Vein endothelial cell (primary cell): ENCODE data around the gene LAMC1. TPM values are rescaled to one million over a fixed set of nuclear protein-coding genes. Genes with fewer than 3 reads are reported as not detected.

Experiments
- small RNA-seq: library from RNA; depleted of rRNA; stranded (forward); fragments of <200 nt; gene quantifications from one replicate; pipeline ENCODE3, GENCODE V24; 2012
- total RNA-seq: library from RNA; depleted of rRNA; stranded (reverse); fragments of >200 nt; gene quantifications from 2 replicates; pipeline ENCODE4 v1.2.3, GENCODE V29; 2012

Gene LAMC1
- 561 and 607 TPM in 2 replicates for total RNA-seq

DNA sequence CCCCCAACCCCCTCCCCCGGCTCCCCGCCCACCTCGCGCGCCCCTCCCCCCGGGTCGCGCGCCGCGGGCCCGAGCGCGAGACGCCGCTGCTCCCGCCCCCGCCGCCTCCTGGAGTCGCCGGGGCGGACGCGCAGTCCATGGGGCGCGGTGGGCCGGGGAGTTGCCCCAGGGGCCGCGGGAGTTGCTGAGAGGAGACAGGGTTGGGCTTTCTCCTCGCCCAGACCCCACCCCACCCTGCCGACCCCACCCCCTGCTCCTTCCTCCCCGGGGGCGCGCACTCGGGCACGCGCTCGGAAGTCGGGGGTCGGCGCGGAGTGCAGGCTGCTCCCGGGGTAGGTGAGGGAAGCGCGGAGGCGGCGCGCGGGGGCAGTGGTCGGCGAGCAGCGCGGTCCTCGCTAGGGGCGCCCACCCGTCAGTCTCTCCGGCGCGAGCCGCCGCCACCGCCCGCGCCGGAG lies at the start of gene LAMC1:
Gene LAMC1, plus strand, starts transcription at position 275 of the 455 bp plus-strand sequence. CDS start 297 bp downstream, outside the sequence.

GRCh38 chr1:183185941-183186490 lies 162.8 kb downstream of the LAMC1 start, which contains the start of gene LAMC2:
Gene LAMC2 (plus strand): TSS chr1:183186264. CDS start chr1:183186353, 89 bp downstream.

Small RNA genes within 50 kb of the gene (small RNA-seq; reads per million reads assigned to genes)
- not detected for gene RNU6-41P

Other genes with a start within 250 kb of the LAMC1 start
- 1.3 and 2.2 TPM in 2 replicates for gene NPL, start 233.6 kb upstream of the LAMC1 start, total RNA-seq
- gene DHX9, start 184.1 kb upstream of the LAMC1 start, total RNA-seq = 135 and 217 TPM in 2 replicates
- 0.33 TPM in 1 of 2 replicates, not detected in the other for gene SHCBP1L, start 70.3 kb upstream of the LAMC1 start, total RNA-seq
- gene LAMC2, start 162.8 kb downstream of the LAMC1 start, total RNA-seq = 2.3 and 2.8 TPM in 2 replicates